ENCODE measurements around the gene CTSA. TPM values are rescaled to one million over a fixed set of nuclear protein-coding genes. Genes with fewer than 3 reads are reported as not detected.

CTSA gene
- total RNA-seq, 1 donor from 2014 or later, result 92.1 TPM

DNA sequence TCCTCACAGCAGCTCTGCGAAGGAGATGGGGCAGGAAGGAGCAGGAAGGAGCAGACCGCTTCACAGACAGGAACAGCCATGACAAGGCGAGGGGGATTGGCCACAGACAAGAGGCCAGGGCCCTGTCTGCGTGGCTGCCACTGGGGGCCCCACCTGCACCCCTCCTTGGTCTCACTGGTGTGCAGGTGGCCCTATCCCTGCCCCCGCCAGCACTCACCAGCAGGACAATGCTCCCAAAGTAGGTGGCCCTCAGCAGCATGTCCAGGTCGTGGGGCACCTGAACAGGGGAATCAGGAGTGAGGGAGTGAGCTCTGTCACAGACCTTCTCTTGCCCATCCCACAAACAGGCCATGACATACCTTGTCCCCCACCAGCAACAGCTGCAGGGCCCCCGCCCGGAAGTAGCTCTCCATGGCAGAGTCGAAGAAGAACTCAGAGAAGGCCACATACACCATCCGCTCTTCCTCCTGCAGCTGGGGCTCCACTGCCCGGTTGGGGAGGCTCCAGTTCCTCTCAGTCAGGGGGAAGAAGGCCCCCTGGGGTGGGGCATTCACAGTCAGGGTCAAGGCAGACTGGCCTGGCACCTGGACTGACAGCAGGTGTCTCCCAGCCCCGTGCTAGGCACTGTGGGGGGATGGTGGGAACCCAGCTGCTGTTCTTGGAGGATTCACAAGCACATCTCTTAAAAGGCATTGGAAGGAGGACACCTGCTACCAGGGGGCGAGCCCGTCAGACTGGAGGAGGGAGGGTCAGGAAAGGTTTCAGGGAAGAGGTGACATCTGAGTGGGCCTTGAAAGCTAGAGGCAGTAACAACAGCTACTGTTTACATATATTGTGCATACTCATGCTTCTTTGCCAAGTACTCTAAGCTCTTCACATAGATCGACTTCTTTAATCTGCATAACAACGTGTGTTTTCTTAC lies 13.7 kb downstream of the CTSA start:
- no peak for TF ChIP-seq CTCF (IDR thresholded peaks at IDR 0.05; ENCODE audit: unreplicated experiment)
- H3K4me3 Mint-ChIP-seq (ENCODE audit: low read depth), result no peak overlapping the region
- peaks cover 5% of the 10 kb centered on the region for H3K36me3 Mint-ChIP-seq (ENCODE audit: insufficient read depth)

DNA sequence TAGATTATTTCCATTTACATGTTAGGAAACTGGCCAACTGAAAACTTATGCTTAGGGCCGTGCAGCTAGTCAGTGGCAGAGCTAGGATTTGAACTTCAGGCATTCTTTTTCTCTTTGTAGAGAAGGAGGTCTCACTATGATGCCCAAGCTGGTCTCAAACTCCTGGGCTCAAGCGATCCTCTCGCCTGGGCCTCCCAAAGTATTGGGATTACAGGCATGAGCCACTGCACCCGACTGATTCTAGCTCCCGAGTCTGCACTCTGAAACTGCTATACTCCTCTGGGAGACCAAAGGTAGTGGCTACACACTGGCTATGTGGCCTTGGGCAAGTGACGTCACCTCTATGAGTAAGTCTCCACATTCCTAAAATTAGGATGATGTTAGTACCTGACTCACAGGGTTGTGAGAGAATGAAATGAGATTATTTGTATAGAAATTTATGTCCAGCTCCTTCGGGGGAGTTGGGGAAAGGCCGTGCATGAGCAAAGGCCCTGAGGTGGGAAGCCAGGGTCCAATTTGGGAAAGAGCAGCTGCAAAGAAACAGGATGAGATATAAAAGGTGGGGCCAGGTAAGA lies 14.5 kb downstream of the CTSA start:
- no peak for TF ChIP-seq CTCF (IDR thresholded peaks at IDR 0.05; ENCODE audit: unreplicated experiment)
- Mint-ChIP-seq H3K27ac (no peak overlapping the region), H3K36me3 (ENCODE audit: insufficient read depth) (peaks cover 6% of the 10 kb centered on the region), H3K4me3 (ENCODE audit: low read depth) (no peak overlapping the region), H3K4me1 (ENCODE audit: low read depth) (peaks cover under 1% of the 10 kb centered on the region), H3K27me3 (no peaks in the 10 kb centered on the region), H3K9me3 (ENCODE audit: low read depth) (no peaks in the 10 kb centered on the region)
- no peak for DNase-seq (ENCODE audit: low spot score, unreplicated experiment)

More for the DNA sequence above, 13.7 kb downstream of the CTSA start:
- Mint-ChIP-seq H3K9me3 (ENCODE audit: low read depth) (no peaks in the 10 kb centered on the region), H3K27ac (no peak overlapping the region), H3K27me3 (no peaks in the 10 kb centered on the region), H3K4me1 (ENCODE audit: low read depth) (no peaks in the 10 kb centered on the region)
- DNase-seq (ENCODE audit: low spot score, unreplicated experiment), result no peak

GRCh38 chr20:45907219-45907948 lies 16.2 kb downstream of the CTSA start:
- no peak for DNase-seq (ENCODE audit: low spot score, unreplicated experiment)
- no peak for TF ChIP-seq CTCF (IDR thresholded peaks at IDR 0.05; ENCODE audit: unreplicated experiment)
- Mint-ChIP-seq H3K36me3 (ENCODE audit: insufficient read depth) (peaks cover 7% of the 10 kb centered on the region), H3K4me1 (ENCODE audit: low read depth) (peaks cover 2% of the 10 kb centered on the region), H3K9me3 (ENCODE audit: low read depth) (no peaks in the 10 kb centered on the region), H3K4me3 (ENCODE audit: low read depth) (no peak overlapping the region), H3K27me3 (peaks cover 2% of the 10 kb centered on the region), H3K27ac (no peak overlapping the region)

- no peak for DNase-seq (ENCODE audit: low spot score, unreplicated experiment)
- H3K4me3 Mint-ChIP-seq (ENCODE audit: low read depth), result no peak overlapping the region
- H3K27ac Mint-ChIP-seq, result no peak overlapping the region
- H3K36me3 Mint-ChIP-seq (ENCODE audit: insufficient read depth), result peaks cover 7% of the 10 kb centered on the region
- peaks cover 3% of the 10 kb centered on the region for H3K27me3 Mint-ChIP-seq
- H3K9me3 Mint-ChIP-seq (ENCODE audit: low read depth), result no peaks in the 10 kb centered on the region
- TF ChIP-seq CTCF (IDR thresholded peaks at IDR 0.05; ENCODE audit: unreplicated experiment), result no peak
- H3K4me1 Mint-ChIP-seq (ENCODE audit: low read depth), result peaks cover 2% of the 10 kb centered on the region
These were observed 16.9 kb downstream of the CTSA start for GRCh38 chr20:45908084-45908483.

GRCh38 chr20:45909336-45909808 lies 18.2 kb downstream of the CTSA start:
- no peak overlapping the region for H3K27ac Mint-ChIP-seq
- H3K9me3 Mint-ChIP-seq (ENCODE audit: low read depth), result no peaks in the 10 kb centered on the region
- DNase-seq (ENCODE audit: low spot score, unreplicated experiment), result no peak
- H3K4me3 Mint-ChIP-seq (ENCODE audit: low read depth), result no peak overlapping the region
- H3K36me3 Mint-ChIP-seq (ENCODE audit: insufficient read depth), result peaks cover 7% of the 10 kb centered on the region
- H3K27me3 Mint-ChIP-seq, result peaks cover 3% of the 10 kb centered on the region
- peaks cover 2% of the 10 kb centered on the region for H3K4me1 Mint-ChIP-seq (ENCODE audit: low read depth)
- no peak for TF ChIP-seq CTCF (IDR thresholded peaks at IDR 0.05; ENCODE audit: unreplicated experiment)
